HG02852 (cell line): ENCODE results near the gene CDK10.
A peak's percentile ranks its signal among the peaks of the same experiment; 100 is the strongest.
"Not testable (repeated sequence)": the region's sequence is repeated elsewhere in the genome, so short reads cannot be mapped to it uniquely, and the experiment has no call there.

Source experiments
- ATAC-seq: cut with Tn5 transposase; IDR thresholded peaks from one replicate; pipeline ENCODE4 v1.9.1; 2021; ENCODE audit warnings: mild to moderate bottlenecking, moderate library complexity; ENCODE audit not compliant: unreplicated experiment

CDK10 gene

GRCh38 chr16:89686520-89687091, at the start of gene CDK10:
TSS of gene CDK10 (plus strand) at chr16:89686689. CDS start at chr16:89686711, 22 bp downstream.
- ATAC-seq = peak; percentile 85

- ATAC-seq = no peak
These were observed 49.1 kb upstream of the CDK10 start for GRCh38 chr16:89637379-89637778.

- ATAC-seq = no peak
These were observed 48.0 kb upstream of the CDK10 start for GRCh38 chr16:89638455-89638854.

- ATAC-seq = no peak
These were observed 47.1 kb upstream of the CDK10 start for GRCh38 chr16:89639385-89639784.

- ATAC-seq = no peak
These were observed 44.9 kb upstream of the CDK10 start for GRCh38 chr16:89641458-89642119.

GRCh38 chr16:89642574-89642973, 43.9 kb upstream of the CDK10 start:
- ATAC-seq = no peak

- ATAC-seq = no peak
These were observed 42.7 kb upstream of the CDK10 start for GRCh38 chr16:89643769-89644300.

- ATAC-seq = no peak
These were observed 41.4 kb upstream of the CDK10 start for GRCh38 chr16:89645122-89645521.

GRCh38 chr16:89646270-89646669, 40.2 kb upstream of the CDK10 start:
- no peak for ATAC-seq

- no peak for ATAC-seq
These were observed 39.6 kb upstream of the CDK10 start for GRCh38 chr16:89646906-89647305.

GRCh38 chr16:89651584-89651983, 34.9 kb upstream of the CDK10 start:
- no peak for ATAC-seq

GRCh38 chr16:89653656-89654295, 32.7 kb upstream of the CDK10 start:
- ATAC-seq = no peak

- no peak for ATAC-seq
These were observed 31.3 kb upstream of the CDK10 start for GRCh38 chr16:89655062-89655643.

- no peak for ATAC-seq
These were observed 29.9 kb upstream of the CDK10 start for GRCh38 chr16:89656435-89657121.

GRCh38 chr16:89657442-89658220, 28.9 kb upstream of the CDK10 start, which contains the start of the genes CHMP1A and SPATA33:
TSS of gene CHMP1A (minus strand) at chr16:89657708. CDS start at chr16:89657588, 120 bp downstream.
TSS of gene SPATA33 (plus strand) at chr16:89657836. CDS start at chr16:89657912, 76 bp downstream.
- ATAC-seq = peak; percentile 90

GRCh38 chr16:89658221-89658879, 28.1 kb upstream of the CDK10 start:
- ATAC-seq = no peak

GRCh38 chr16:89660146-89660545, 26.3 kb upstream of the CDK10 start:
- no peak for ATAC-seq

GRCh38 chr16:89661215-89661614, 25.3 kb upstream of the CDK10 start:
- no peak for ATAC-seq

GRCh38 chr16:89664238-89664637, 22.3 kb upstream of the CDK10 start:
- not testable (repeated sequence) for ATAC-seq

GRCh38 chr16:89667000-89667399, 19.5 kb upstream of the CDK10 start:
- not testable (repeated sequence) for ATAC-seq
